Stomach smooth muscle (tissue), 2 donors: ENCODE data around the gene METTL21A.

Experiments used
- H3K27ac ChIP-seq: one replicate; pipeline ENCODE4 v1.7.0; 2013; ENCODE audit warnings: mild to moderate bottlenecking, low read length, inconsistent platforms
- H3K27me3 ChIP-seq, 2 donors: one replicate each; pipeline ENCODE4 v1.7.0; 2013; ENCODE audit warnings: low read length in 2 of 2; ENCODE audit not compliant: insufficient read depth in 2 of 2, control insufficient read depth in 1 of 2
- H3K36me3 ChIP-seq, 2 donors: one replicate each; pipeline ENCODE4 v1.7.0; 2013; ENCODE audit warnings: low read length in 2 of 2; ENCODE audit not compliant: control insufficient read depth in 2 of 2, insufficient read depth in 2 of 2
- H3K4me1 ChIP-seq: one replicate; pipeline ENCODE4 v1.7.0; 2013; ENCODE audit warnings: low read length; ENCODE audit not compliant: control insufficient read depth, insufficient read depth
- H3K4me3 ChIP-seq, 2 donors: one replicate each; pipeline ENCODE4 v1.7.0; 2013; ENCODE audit warnings: low read length in 2 of 2
- H3K9ac ChIP-seq, 2 donors: one replicate each; pipeline ENCODE4 v1.7.0; 2013; ENCODE audit warnings: low read length in 2 of 2, mild to moderate bottlenecking in 1 of 2
- H3K9me3 ChIP-seq, 2 donors: one replicate each; pipeline ENCODE4 v1.7.0; 2013; ENCODE audit warnings: low read length in 2 of 2; ENCODE audit not compliant: control insufficient read depth in 2 of 2
- donor health status: healthy.
- donor health status: Pancreatic carcinoma.

METTL21A gene

DNA sequence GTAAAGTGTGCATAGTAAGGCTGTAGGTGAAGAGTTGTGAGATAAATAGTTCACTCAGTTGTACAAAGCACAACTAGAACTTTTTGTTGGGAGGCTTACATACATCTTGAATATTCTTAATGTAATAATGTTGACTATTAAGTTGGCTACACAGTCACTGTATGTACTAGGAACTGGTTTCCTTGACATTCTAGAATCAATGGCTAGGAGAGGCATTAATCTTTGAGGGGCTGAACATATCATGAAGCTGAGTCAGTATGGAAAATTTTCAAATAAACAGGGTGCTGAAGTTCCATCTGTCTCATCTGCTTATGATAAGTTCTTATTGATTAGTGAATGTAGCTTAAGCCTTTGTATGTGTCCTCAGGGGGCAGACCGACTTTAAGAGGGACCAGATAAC lies 23.4 kb downstream of the METTL21A start:
- Histone ChIP-seq H3K27ac (no peak overlapping the region), H3K27me3 (no peaks in the 10 kb centered on the region), H3K9ac (no peak overlapping the region), H3K4me3 (no peak overlapping the region), H3K36me3 (peaks cover 3 to 5% of the 10 kb centered on the region in 2 donors), H3K9me3 (no peaks in the 10 kb centered on the region), H3K4me1 (no peaks in the 10 kb centered on the region)

DNA sequence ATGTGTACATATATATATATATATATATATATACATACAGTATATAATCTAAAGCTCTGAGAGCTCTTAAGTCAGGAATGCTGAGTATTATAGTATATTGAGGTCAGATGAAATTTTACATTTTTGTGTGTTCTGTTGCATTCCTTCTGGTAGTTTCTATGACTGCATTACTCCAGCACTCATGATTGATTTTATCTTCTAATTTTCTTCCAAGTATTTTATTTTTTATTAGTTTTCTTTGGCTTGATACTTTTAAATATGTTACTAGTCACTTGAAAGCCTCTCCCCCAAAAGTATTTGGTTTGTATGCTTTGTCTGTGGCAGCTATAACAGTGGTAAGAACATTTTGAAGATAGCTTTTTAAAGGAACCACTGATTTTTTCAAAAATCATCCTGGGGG lies 25.0 kb downstream of the METTL21A start:
- no peaks in the 10 kb centered on the region for H3K9me3 ChIP-seq
- H3K27me3 ChIP-seq = no peaks in the 10 kb centered on the region
- no peak overlapping the region for H3K4me3 ChIP-seq
- no peak overlapping the region for H3K27ac ChIP-seq
- H3K4me1 ChIP-seq = no peaks in the 10 kb centered on the region
- H3K9ac ChIP-seq = no peak overlapping the region
- H3K36me3 ChIP-seq = peaks cover 3 to 9% of the 10 kb centered on the region in 2 donors

DNA sequence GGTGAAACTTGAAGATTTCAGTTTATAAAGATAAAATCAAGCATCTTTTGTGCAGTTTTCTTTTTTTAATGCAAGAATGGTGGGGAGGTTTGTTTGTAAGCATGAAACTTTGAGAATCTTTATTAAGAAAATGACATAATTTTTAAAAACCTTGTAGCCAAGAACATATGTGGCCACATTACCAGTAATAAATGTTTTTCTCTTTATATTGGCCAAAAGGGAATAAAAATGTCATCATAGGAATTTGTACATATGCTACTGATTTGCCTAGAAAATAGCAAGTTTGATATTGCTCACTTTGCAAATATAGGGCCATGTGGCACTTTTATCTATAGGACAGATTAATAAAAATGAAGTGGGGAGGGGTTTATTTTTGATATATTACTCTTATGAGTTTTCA lies 25.6 kb downstream of the METTL21A start:
- no peaks in the 10 kb centered on the region for H3K9me3 ChIP-seq
- no peak overlapping the region for H3K27ac ChIP-seq
- peaks cover 4 to 9% of the 10 kb centered on the region in 2 donors for H3K36me3 ChIP-seq
- H3K4me3 ChIP-seq = no peak overlapping the region
- H3K9ac ChIP-seq = no peak overlapping the region
- H3K27me3 ChIP-seq = no peaks in the 10 kb centered on the region
- H3K4me1 ChIP-seq = no peaks in the 10 kb centered on the region

DNA sequence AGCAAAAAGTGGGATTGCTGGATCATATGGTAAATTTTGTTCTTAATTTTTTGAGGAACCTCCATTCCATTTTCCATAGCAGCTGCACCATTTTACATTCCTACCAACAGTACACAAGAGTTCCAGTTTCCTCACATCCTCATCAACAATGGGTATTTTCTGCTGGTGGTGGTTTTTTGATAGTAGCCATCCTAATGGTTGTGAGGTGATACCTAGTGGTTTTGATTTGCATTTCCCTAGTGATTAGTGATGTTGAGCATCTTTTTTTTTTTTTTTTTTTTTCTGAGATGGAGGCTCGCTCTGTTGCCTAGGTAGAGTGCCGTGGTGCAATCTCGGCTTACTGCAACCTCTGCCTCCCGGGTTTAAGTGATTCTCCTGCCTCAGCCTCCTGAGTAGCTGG lies 30.5 kb downstream of the METTL21A start:
- no peaks in the 10 kb centered on the region for H3K4me1 ChIP-seq
- H3K27ac ChIP-seq = no peak overlapping the region
- no peaks in the 10 kb centered on the region for H3K27me3 ChIP-seq
- H3K9ac ChIP-seq = no peak overlapping the region
- no peak overlapping the region for H3K4me3 ChIP-seq
- H3K9me3 ChIP-seq = no peaks in the 10 kb centered on the region
- peaks cover 9% of the 10 kb centered on the region in 2 donors for H3K36me3 ChIP-seq

DNA sequence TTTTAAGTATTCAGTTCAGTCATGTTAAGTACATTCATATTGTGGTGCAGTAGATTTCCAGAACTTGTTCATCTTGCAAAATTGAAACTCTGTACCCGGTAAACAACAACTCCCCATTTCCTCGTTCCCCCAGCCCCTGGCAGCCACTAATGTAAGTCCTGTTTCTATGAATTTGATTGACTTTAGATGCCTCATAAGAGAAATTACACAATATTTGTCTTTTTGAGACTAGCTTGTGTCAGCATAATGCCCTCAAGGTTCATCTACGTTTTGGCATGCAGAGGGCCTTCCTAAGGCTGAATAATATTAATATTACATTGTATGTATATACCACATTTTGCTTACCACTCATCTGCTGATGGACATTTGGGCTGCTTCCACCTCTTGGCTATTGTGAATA lies 30.9 kb downstream of the METTL21A start:
- Histone ChIP-seq H3K4me3 (no peak overlapping the region), H3K36me3 (peaks cover 9% of the 10 kb centered on the region in 2 donors), H3K27ac (no peak overlapping the region)

DNA sequence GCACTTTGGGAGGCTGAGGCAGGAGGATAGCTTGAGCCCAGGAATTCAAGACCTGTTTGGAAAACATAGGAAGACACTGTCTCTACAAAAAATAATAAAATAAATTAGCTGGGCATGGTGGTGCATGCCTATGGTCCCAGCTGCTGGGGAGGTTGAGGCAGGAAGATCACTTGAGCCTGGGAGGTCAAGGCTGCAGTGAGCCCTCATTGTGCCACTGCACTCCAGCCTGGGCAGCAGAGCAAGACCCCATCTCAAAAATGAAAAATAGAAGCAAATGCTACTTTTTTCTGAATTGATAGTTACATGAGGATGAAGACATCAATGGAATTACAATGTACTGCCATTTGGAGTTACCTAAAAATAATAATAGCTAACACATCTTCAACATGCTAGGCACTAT lies 31.9 kb downstream of the METTL21A start:
- Histone ChIP-seq H3K27ac (no peak overlapping the region), H3K4me3 (no peak overlapping the region), H3K27me3 (no peaks in the 10 kb centered on the region), H3K9ac (no peak overlapping the region), H3K9me3 (no peaks in the 10 kb centered on the region), H3K36me3 (peaks cover 9 to 13% of the 10 kb centered on the region in 2 donors), H3K4me1 (no peaks in the 10 kb centered on the region)

More for the DNA sequence above, 30.9 kb downstream of the METTL21A start:
- Histone ChIP-seq H3K27me3 (no peaks in the 10 kb centered on the region), H3K9ac (no peak overlapping the region), H3K9me3 (no peaks in the 10 kb centered on the region), H3K4me1 (no peaks in the 10 kb centered on the region)

DNA sequence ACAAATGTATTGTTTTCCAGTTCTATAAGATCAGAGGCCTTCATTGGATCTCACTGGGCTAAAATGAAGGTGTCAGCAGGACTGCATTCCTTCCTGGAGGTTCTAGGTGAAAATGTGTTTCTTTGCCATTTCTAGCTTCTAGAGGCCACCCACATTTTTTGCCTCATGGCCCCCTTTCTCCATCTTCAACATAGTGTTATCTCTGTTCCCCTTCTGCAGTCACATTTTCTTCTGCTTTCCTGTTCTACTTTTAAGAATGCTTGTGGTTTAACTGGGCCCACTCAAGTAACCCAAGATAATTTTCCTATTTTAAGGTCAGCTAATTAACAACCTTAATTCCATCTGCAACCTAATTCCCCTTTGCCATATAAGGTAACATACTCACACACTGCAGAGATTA lies 36.1 kb downstream of the METTL21A start:
- Histone ChIP-seq H3K27me3 (no peaks in the 10 kb centered on the region), H3K9me3 (no peaks in the 10 kb centered on the region), H3K4me1 (no peaks in the 10 kb centered on the region), H3K9ac (no peak overlapping the region), H3K36me3 (peaks cover 11% of the 10 kb centered on the region in 2 donors), H3K4me3 (no peak overlapping the region), H3K27ac (no peak overlapping the region)

DNA sequence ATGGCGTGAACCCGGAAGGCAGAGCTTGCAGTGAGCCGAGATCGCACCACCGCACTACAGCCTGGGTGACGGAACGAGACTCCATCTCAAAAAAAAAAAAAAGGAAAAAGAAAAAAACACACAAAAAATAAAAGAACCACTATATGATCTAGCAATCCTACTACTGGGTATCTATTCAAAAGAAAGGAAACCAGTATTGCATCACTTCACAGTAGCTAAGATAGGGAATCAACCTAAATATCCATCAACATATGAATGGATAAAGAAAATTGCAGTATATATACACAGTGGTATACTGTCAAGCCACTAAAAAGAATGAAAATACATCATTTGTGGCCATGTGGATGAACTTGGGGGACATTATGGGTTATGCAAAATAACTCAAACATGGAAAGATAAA lies 37.9 kb downstream of the METTL21A start:
- Histone ChIP-seq H3K27ac (no peak overlapping the region), H3K4me3 (no peak overlapping the region), H3K9me3 (no peaks in the 10 kb centered on the region), H3K27me3 (no peaks in the 10 kb centered on the region), H3K9ac (no peak overlapping the region), H3K36me3 (peaks cover 10 to 11% of the 10 kb centered on the region in 2 donors), H3K4me1 (no peaks in the 10 kb centered on the region)

DNA sequence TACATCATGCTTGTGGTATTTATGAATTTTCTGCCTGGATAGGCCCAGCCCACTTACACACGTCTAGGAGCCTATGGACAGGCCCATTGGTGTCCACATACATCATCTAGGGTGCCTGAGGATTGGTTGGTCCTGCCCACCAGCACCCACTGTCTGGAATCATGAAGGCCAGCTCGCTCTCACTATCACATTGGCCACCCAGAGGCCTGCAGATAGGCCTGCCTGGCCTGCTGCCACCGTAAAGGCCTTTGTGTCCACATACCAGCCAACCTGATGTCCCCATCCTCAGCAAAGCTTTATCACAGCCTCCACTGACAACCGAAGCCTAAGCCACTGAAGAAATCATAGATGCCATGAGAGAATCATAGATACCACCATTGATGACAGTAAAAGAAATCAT lies 40.2 kb downstream of the METTL21A start:
- H3K9me3 ChIP-seq = no peaks in the 10 kb centered on the region
- no peak overlapping the region for H3K4me3 ChIP-seq
- no peaks in the 10 kb centered on the region for H3K27me3 ChIP-seq
- H3K9ac ChIP-seq = no peak overlapping the region
- H3K36me3 ChIP-seq = peaks cover 20 to 21% of the 10 kb centered on the region in 2 donors
- no peaks in the 10 kb centered on the region for H3K4me1 ChIP-seq
- H3K27ac ChIP-seq = no peak overlapping the region

DNA sequence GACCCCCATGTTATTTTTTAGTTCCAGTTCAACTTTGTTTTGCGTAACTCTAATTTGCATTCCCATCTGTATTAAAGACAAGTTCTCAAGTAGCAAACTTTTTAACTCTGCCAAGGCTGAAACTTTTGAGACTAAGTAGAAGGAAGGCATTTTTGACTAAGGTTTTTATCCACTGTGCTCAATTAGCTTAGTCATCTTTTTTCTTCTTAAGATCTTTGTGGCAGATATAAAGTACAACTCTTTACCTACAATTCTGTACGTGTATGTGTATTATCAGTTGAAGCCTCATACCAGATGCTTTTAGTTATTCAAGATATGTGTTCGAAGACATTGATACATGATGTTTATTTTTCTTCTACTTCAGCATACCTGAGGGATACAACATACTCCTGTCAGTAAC lies 53.8 kb downstream of the METTL21A start:
- H3K27me3 ChIP-seq = no peaks in the 10 kb centered on the region
- no peaks in the 10 kb centered on the region for H3K9me3 ChIP-seq
- H3K4me3 ChIP-seq = no peak overlapping the region
- H3K4me1 ChIP-seq = no peaks in the 10 kb centered on the region
- no peak overlapping the region for H3K9ac ChIP-seq
- H3K36me3 ChIP-seq = peaks cover 13 to 22% of the 10 kb centered on the region in 2 donors
- no peak overlapping the region for H3K27ac ChIP-seq

DNA sequence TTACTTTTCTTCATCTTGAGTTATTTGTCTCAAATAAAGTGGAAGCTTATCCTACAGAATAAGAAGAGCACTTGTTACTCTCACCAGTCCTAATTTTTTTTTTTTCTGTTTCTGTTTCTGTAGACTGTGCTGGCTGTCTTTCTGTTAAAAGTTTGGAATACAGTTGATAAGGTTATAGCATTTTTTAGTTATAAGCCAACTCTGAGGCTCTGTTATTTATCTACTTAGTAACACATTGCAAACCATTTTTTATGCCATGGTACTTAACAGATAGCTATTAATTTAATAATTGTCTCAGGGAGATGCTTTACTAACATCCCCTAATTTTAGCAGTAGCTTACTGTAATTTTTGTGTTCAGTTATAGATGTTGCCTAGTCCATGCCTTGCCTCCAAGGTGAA lies 57.5 kb downstream of the METTL21A start:
- Histone ChIP-seq H3K9ac (no peak overlapping the region), H3K4me3 (no peak overlapping the region), H3K27ac (no peak overlapping the region), H3K36me3 (peaks cover 8 to 16% of the 10 kb centered on the region in 2 donors), H3K4me1 (no peaks in the 10 kb centered on the region), H3K9me3 (no peaks in the 10 kb centered on the region), H3K27me3 (no peaks in the 10 kb centered on the region)
